Stimulated activated CD8-positive, alpha-beta memory T cell treated with anti-CD3 and anti-CD28 coated beads, Interleukin-4, amount 100 ng/mL, for 48 hours (primary cell): ENCODE results near the gene ANO7.

Source experiments
- DNase-seq: peaks from one replicate; pipeline ENCODE4 v3.0.0-alpha.2; 2020

The ANO7 gene

GRCh38 chr2:241232736-241233575 is 44.5 kb downstream of the ANO7 start:
- DNase-seq, result no peak

- no peak for DNase-seq
Measured at GRCh38 chr2:241234066-241234790, 45.8 kb downstream of the ANO7 start.

GRCh38 chr2:241234962-241235740 is 46.7 kb downstream of the ANO7 start:
- no peak for DNase-seq

GRCh38 chr2:241235859-241236593 is 47.5 kb downstream of the ANO7 start:
- no peak for DNase-seq

- DNase-seq, result no peak
Measured at GRCh38 chr2:241237047-241237446, 48.6 kb downstream of the ANO7 start.

GRCh38 chr2:241237949-241238371 is 49.5 kb downstream of the ANO7 start:
- DNase-seq, result no peak

- no peak for DNase-seq
Measured at GRCh38 chr2:241238693-241239198, 50.3 kb downstream of the ANO7 start.

- DNase-seq, result no peak
Measured at GRCh38 chr2:241239552-241240202, 51.2 kb downstream of the ANO7 start.

- no peak for DNase-seq
Measured at GRCh38 chr2:241240320-241241004, 52.0 kb downstream of the ANO7 start.

- no peak for DNase-seq
Measured at GRCh38 chr2:241241669-241242068, 53.2 kb downstream of the ANO7 start.

GRCh38 chr2:241242306-241242705 is 53.8 kb downstream of the ANO7 start:
- DNase-seq, result no peak

- no peak for DNase-seq
Measured at GRCh38 chr2:241244368-241244767, 55.9 kb downstream of the ANO7 start.

- no peak for DNase-seq
Measured at GRCh38 chr2:241248289-241248688, 59.8 kb downstream of the ANO7 start.

- no peak for DNase-seq
Measured at GRCh38 chr2:241248897-241249296, 60.4 kb downstream of the ANO7 start.

GRCh38 chr2:241249654-241250053 is 61.2 kb downstream of the ANO7 start:
- no peak for DNase-seq

GRCh38 chr2:241252778-241253475 is 64.5 kb downstream of the ANO7 start:
- no peak for DNase-seq

- DNase-seq, result no peak
Measured at GRCh38 chr2:241254904-241255351, 66.5 kb downstream of the ANO7 start.

GRCh38 chr2:241255542-241256167 is 67.2 kb downstream of the ANO7 start:
- DNase-seq, result no peak

- DNase-seq, result no peak
Measured at GRCh38 chr2:241256168-241256545, 67.7 kb downstream of the ANO7 start.

- no peak for DNase-seq
Measured at GRCh38 chr2:241257419-241258032, 69.0 kb downstream of the ANO7 start.
